HFF-Myc (cell line): Measurements from ENCODE around the gene PRKCA.

ENCODE experiments used
- DNase-seq: peaks from one replicate; pipeline ENCODE4 v3.0.0-alpha.2; 2011; ENCODE audit warnings: low read depth; ENCODE audit errors: extremely low read depth
- H3K4me3 ChIP-seq: replicated peaks from 2 replicates; pipeline ENCODE4 v1.5.1; 2011; ENCODE audit warnings: low read depth, mild to moderate bottlenecking, control low read depth, low read length
- TF ChIP-seq, protein P1 (sequence below): IDR thresholded peaks from 2 replicates; pipeline ENCODE4 v1.5.1; 2012; ENCODE audit warnings: mild to moderate bottlenecking, low read depth, low read length, control low read depth; ENCODE audit errors: missing control alignments

Gene PRKCA

GRCh38 chr17:66643815-66644710 is 341.6 kb downstream of the PRKCA start:
- no peak for DNase-seq
- TF ChIP-seq, protein P1, sequence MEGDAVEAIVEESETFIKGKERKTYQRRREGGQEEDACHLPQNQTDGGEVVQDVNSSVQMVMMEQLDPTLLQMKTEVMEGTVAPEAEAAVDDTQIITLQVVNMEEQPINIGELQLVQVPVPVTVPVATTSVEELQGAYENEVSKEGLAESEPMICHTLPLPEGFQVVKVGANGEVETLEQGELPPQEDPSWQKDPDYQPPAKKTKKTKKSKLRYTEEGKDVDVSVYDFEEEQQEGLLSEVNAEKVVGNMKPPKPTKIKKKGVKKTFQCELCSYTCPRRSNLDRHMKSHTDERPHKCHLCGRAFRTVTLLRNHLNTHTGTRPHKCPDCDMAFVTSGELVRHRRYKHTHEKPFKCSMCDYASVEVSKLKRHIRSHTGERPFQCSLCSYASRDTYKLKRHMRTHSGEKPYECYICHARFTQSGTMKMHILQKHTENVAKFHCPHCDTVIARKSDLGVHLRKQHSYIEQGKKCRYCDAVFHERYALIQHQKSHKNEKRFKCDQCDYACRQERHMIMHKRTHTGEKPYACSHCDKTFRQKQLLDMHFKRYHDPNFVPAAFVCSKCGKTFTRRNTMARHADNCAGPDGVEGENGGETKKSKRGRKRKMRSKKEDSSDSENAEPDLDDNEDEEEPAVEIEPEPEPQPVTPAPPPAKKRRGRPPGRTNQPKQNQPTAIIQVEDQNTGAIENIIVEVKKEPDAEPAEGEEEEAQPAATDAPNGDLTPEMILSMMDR: no peak
- H3K4me3 ChIP-seq: no peak overlapping the region

DNA sequence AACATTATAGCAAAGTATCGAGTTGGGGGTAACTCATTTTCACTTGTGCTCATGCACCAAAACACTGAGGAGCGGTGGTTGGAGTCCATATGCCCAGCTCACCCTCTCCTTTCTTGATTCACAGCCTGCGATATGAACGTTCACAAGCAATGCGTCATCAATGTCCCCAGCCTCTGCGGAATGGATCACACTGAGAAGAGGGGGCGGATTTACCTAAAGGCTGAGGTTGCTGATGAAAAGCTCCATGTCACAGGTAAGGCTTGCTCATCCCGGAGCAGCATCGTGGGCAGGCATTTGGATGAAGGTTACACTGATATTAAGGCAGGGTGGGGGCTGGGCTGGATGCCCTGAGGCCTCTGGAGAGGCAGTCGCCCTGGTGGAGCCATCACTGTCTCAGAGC is 342.8 kb downstream of the PRKCA start:
- TF ChIP-seq, protein P1: no peak
- no peak overlapping the region for H3K4me3 ChIP-seq
- DNase-seq: no peak

GRCh38 chr17:66647391-66647983 is 345.1 kb downstream of the PRKCA start:
- TF ChIP-seq, protein P1: no peak
- DNase-seq: no peak
- no peak overlapping the region for H3K4me3 ChIP-seq

GRCh38 chr17:66649818-66650543 is 347.6 kb downstream of the PRKCA start:
- H3K4me3 ChIP-seq: no peak overlapping the region
- no peak for DNase-seq
- TF ChIP-seq, protein P1: no peak

- DNase-seq: no peak
- TF ChIP-seq, protein P1: no peak
- H3K4me3 ChIP-seq: no peak overlapping the region
These were observed 348.1 kb downstream of the PRKCA start for GRCh38 chr17:66650544-66650877.

DNA sequence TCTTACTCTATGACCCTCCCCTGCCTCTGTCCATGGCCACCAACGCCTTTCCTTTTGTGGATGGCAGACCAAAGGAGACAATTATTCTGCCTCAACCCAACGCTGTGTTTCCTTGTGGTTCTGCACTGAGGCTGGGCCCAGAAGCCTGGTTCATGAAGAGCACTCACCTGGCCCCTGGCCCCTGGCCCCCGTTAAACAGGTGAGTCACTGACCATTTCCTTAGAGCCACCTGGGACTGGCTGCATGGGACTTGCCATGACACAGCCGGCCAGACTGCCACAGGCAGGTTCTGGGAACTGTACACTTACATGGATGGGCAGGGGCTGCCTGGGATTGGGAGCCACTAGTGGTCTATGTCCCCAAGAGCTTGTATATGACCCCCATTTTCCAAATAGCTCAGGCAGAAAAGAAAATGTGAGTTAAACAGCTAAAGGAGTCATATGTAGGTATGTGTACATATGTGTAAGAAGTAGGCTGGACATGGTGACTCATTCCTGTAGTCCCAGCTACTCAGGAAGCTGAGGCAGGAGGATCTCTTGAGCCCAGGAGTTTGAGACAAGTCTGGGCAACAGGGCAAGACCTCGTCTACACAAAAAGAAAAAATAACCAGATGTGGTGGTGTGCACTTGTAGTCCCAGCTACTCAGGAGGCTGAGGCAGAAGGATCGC is 350.6 kb downstream of the PRKCA start:
- TF ChIP-seq, protein P1: no peak
- DNase-seq: no peak
- H3K4me3 ChIP-seq: no peak overlapping the region
